HG03378 (cell line): ENCODE data around the gene KSR2.

Experiments
- ATAC-seq: cut with Tn5 transposase; IDR thresholded peaks from one replicate; pipeline ENCODE4 v1.9.1; 2021; ENCODE audit warnings: mild to moderate bottlenecking, moderate library complexity; ENCODE audit not compliant: unreplicated experiment

Gene KSR2

GRCh38 chr12:117702741-117703140 lies 266.0 kb downstream of the KSR2 start:
- ATAC-seq: no peak

DNA sequence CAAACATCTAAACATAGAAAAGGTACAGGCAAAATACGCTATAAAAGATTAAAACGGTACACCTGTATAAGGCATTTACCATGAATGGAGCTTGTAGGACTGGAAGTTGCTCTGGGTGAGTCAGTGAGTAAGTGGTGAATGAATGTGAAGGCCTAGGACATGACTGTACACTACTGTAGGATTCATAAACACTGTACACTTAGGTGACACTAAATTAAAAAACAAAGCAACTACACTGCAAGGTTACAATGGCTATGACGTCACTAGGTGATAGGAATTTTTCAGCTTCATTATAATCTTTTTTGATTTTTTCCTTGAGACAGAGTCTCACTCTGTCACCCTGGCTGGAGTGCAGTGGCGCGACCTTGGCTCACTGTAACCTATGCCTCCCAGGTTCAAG lies 269.2 kb downstream of the KSR2 start:
- no peak for ATAC-seq

GRCh38 chr12:117699118-117699517 lies 269.7 kb downstream of the KSR2 start:
- ATAC-seq: no peak

GRCh38 chr12:117695956-117696355 lies 272.8 kb downstream of the KSR2 start:
- no peak for ATAC-seq

GRCh38 chr12:117692512-117692911 lies 276.3 kb downstream of the KSR2 start:
- no peak for ATAC-seq

DNA sequence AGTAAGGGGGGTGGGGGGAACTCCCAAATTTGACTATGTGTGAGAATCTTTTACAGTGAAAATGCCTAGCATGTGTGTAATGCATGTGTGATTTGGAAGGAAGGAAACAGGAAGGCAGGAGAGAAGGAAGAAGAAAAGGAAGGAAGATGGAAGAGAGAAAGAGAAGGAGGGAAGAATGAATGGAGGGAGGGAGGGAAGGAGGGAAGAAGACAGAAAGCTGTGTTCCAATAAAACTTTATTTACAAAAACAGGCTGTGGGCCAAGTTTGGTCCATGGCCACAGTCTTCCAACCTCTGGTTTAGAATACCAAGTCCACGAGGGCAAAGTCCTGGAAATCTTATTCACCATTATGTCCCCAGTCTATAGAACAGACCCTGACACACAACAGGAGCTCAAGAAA lies 278.9 kb downstream of the KSR2 start:
- ATAC-seq: no peak

- ATAC-seq: no peak
These were observed 280.3 kb downstream of the KSR2 start for GRCh38 chr12:117688446-117688845.

- ATAC-seq: no peak
These were observed 281.8 kb downstream of the KSR2 start for GRCh38 chr12:117686911-117687377.

- ATAC-seq: no peak
These were observed 282.6 kb downstream of the KSR2 start for GRCh38 chr12:117686210-117686609.

DNA sequence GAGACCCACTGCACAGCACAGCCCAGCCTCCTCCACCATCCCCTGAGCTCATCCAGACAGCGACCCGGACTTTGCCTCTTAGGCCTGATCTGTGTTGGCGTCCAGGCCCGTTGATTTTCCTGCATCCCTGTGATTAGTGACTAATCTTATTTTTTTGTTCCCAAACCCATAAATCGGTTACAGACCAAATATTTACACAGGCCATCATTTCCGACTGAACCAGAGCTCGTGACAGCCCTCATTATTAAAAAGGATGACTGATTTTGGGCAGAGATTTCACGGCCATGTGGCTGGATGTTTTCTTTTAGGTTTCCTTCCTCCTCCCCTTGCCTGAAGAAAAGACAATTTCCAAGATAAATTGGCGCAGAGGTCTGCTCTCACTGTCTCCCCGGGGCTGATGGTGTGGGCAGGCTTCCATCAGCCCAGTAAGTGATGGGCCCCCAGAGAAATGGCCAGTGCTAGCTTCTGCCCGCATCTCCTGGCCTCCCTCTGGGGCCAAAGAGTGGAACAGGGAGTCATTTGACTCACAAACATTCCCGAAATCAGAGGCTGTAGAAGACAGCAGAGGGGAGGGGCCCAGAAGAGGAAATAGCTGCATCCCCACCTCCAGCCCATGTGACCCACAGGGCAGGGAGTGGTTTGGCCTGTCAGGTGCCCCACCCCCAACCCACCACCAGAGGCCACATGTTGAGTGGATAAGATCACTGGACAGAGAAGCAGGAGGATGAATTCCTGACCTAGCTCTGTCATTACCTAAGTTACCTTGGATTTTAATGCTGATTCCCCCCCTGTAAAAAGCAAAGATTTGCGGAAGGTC lies 283.5 kb downstream of the KSR2 start:
- ATAC-seq: no peak

GRCh38 chr12:117684471-117684870 lies 284.3 kb downstream of the KSR2 start:
- no peak for ATAC-seq

- ATAC-seq: no peak
These were observed 288.5 kb downstream of the KSR2 start for GRCh38 chr12:117680312-117680711.

DNA sequence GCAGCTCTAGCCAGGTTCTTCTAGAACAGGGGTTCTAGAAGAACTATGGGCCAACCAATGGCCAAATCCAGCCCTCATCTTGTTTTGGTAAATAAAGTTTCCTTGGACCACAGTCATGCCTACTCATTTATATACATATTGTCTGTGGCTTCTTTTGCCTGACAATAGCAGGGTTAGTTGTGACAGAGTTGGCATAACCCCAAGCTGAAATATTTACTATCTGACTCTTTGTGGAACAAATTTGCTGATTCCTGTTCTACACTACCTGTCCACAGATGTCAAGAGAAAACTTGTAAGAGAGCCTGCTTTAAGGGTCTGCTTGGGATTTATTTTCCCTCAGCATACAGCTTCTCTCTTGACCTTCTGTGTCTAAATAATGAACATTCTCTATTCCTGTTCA lies 289.0 kb downstream of the KSR2 start:
- ATAC-seq: no peak

GRCh38 chr12:117674763-117675162 lies 294.0 kb downstream of the KSR2 start:
- no peak for ATAC-seq

DNA sequence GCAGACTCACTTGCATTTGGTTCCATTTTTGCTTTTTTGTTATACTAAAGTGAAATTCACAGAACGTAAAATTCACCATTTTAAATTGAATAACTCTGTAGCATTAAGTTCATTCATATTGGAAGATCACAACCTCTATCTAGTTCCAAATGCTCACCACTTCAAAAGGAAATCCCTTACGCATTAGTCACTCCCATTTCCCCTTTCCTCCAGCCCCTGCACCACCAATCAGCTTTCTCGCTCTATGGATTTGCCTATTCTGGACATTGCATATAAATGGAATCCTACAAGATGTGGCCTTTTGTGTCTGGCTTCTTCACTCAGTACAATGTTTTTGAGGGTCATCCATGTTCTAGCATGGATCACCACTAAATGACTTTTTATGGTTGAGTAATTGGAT lies 294.5 kb downstream of the KSR2 start:
- no peak for ATAC-seq

- no peak for ATAC-seq
These were observed 297.1 kb downstream of the KSR2 start for GRCh38 chr12:117671734-117672133.

- ATAC-seq: no peak
These were observed 304.6 kb downstream of the KSR2 start for GRCh38 chr12:117664169-117664568.

DNA sequence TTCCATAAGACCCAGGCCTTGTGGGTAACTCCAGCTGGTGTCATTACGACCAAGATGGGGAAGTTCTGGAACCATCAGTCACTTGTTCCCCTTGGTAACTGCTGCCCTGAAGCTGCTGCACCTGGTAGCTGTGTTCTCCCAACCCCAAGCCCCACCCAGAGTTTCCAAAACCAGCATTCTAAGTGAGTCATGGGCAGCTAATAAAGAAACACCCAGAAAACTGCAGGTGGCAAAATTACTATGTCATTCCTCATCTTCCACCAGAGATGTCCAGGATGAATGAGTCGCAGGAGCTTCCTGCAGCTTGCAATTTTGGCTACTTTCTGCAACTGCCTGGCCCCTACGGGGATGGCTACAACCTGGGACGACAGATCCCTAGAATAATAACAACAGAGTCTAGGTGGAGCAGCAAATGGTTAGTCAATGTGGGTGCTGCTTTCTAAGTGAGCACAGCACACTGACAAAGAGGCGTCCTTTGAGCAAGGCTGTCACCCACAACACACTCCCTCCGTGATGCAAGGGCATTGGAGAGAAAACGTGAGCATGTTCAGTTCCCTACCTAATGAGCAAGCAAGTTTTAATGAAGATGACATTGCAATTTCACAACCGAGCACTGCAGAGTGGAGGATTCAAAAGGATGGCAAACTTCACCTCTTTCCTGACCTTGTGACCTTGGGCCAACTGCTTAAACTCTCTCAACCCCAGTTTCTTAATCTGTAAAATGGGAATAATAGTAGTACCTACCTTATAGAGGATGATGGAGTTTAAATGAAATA lies 306.0 kb downstream of the KSR2 start:
- ATAC-seq: no peak

DNA sequence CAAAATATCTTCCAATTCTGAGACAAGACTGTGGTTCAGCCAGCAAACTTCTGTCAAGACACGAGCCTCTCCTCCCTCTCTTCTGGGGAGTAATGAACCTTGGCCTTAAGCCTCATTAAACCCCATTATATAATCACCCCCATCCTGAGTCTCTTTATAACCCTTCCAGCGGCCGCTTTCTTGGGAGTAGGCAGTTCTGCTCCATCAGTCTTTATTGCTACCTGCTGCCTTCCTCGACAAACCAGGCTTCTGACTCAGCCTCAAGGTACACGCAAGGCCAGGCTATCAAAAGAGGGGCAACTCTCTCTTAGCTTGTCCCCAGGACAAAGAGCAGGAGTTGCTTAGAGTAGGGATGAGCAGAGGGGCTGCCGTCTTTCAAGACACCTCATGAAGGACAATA lies 306.6 kb downstream of the KSR2 start:
- no peak for ATAC-seq

DNA sequence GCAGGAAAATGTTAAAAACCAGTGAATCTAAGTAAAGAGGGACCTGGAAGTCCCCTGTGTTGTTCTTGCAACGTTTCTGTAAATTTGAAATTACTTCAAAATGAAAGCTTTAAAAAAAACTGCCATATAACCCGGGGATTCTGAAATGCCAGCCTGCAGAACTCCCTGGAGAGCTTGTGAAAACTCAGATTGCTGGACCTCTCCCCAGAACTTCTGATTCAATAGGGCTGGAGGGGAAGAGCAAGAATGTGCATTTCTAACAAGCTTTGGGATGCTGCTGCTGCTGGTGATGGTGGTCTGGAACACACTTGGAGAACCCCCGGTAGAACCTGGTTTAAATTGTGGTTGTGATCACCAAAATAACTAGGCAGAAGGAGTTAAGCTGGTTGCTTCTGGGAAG lies 307.3 kb downstream of the KSR2 start:
- no peak for ATAC-seq

DNA sequence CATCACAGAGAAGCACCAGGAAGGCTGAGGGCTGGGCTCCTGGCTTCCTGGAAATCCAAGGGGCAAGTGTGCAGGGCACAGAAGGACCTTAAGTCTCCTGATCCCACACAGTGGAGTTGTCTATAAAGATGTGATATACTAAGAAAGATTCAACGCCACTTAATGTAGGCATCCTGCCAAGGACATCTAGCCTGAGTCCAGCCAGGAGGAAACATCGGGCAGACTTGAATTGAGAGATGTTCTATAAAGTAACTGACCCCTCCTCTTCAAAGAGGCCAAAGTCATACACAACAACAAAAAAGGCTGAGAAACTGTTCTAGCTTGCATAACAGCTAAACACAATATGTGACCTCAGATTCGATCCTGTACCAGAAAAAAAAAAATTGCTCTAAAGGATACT lies 307.9 kb downstream of the KSR2 start:
- no peak for ATAC-seq

- ATAC-seq: no peak
These were observed 310.6 kb downstream of the KSR2 start for GRCh38 chr12:117658226-117658625.
